Kidney glomerular epithelial cell (primary cell): Measurements from ENCODE around the gene OR9K2.
"Not testable (repeated sequence)": the region's sequence is repeated elsewhere in the genome, so short reads cannot be mapped to it uniquely, and the experiment has no call there.

Experiments used
- DNase-seq: peaks from one replicate; lab custom pipeline; 2025; lab: John Stamatoyannopoulos, UW

OR9K2 gene

DNA sequence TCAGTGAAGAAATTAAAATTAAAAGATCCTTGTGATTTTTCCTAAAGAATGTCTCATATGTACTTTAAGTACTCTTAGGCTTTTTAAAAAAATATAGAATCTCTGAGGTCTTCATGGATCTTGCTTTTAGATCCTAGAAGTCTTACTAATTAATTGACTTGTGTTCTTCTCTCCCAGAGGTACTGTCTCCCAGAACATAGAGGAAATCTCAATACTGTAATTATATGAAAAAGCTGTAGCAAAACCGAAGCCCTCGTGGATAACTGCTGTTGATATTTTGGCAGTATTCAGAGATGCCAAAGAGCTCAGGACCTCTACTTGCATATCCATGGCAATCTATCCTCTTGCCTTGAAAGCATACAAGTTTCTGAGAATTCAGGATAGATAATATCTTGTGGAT, at the start of gene OR9K2:
TSS of gene OR9K2 (plus strand) at position 301 of the 400 bp plus-strand sequence. CDS start 3,429 bp downstream, outside the sequence.
- DNase-seq, result no peak

- no peak for DNase-seq
Observed at GRCh38 chr12:55092579-55092978, 33.6 kb upstream of the OR9K2 start.

DNA sequence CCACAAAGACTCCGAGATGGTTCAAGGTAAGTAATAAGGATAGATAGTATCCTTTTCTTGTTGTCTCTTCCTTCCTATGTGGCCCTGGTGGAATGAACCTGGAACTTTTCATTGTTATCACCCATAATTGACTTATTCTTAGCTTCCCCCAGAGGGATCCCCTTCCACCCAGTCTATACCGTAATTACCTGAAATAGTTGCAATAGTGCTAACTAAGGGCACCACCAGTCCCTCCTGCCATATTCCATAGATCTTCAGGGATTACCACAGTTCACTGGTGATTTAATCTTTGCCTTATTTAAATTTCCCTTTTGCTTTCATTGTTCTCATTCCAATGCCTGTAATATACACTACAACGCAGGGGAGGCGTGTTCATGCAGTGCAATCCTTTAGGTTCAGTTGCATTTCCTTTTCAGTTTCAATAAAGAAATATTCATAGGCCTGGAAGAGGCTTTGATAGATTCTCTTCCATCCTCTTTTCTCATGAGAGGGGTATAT, 13.8 kb upstream of the OR9K2 start:
- no peak for DNase-seq

DNA sequence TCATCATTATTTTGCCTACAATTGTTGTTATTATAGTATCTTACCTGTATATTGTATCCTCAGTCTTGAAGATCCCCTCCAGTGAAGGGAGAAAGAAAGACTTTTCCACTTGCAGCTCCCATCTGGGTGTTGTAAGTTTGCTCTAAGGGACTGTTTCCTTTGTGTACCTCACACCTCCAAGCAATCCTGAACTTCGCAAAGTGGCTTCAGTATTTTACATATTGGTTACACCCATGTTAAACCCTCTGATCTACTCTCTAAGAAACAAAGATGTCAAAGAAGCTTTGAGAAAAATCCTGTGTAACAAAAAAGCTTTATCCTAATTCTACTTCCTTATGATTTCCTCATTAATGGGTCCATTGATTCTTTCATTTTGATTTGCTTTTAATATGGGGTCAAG, 10.1 kb upstream of the OR9K2 start:
- no peak for DNase-seq

GRCh38 chr12:55132816-55133215, 6.6 kb downstream of the OR9K2 start:
- DNase-seq, result no peak

DNA sequence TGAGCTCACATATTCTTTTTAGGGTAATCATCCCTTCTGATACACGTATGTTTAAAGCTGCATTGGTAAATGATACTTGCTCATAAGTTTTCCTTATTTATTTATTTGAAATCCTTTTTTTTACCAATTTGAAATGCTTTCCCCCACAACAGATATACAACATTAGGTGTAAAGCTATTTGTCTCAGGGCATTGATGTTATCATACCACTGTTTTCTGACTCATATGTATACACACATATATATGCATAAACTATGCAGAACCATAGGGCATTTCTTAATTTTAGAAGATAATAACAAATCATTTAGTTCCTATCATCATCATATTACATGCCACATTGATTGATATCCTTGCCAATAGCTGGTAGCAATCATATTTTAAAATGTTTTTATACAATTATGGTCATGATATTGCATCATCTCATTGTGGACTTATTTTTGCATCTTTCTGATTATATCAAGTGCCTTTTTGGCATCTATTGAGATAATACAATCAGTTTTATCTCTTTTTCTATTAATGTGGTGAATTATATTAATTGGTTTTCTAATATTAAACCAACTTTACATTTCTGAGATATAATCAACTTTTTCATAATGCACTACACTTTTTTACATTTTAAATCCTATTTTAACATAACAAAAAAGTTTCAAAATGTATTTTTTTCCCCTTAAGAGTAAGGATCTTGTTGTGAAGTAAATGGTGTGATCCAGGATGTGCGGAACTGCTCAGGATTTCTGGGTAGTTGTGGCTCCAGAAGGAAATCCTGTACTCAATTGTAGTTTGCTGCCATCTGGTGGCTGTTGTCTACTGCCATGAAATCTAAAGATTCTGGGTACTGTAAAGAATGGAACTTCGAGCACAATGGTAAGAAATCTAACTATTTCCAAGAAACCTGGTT, 16.7 kb downstream of the OR9K2 start:
- peak; percentile 47 for DNase-seq

GRCh38 chr12:55143566-55143870, 17.3 kb downstream of the OR9K2 start:
- DNase-seq, result no peak

GRCh38 chr12:55167010-55167640, 40.9 kb downstream of the OR9K2 start:
- not testable (repeated sequence) for DNase-seq

DNA sequence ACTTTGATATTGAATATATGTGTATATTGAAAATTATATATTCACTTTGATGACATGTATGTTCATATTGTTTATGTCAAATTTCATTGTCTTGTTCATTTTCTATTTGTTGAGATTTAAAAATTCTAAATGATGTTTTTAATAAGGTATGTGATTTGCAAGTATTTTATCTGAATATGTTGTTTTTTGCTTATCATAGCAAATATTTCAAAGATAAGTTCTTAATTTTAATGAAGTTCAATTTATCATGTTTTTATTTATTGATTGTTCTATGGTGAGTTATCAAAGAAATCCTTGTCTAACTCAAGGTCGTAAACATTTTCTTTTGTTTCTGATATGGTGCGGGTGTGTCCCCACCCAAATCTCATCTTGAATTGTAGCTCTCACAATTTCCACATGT, 45.2 kb downstream of the OR9K2 start:
- DNase-seq, result no peak

DNA sequence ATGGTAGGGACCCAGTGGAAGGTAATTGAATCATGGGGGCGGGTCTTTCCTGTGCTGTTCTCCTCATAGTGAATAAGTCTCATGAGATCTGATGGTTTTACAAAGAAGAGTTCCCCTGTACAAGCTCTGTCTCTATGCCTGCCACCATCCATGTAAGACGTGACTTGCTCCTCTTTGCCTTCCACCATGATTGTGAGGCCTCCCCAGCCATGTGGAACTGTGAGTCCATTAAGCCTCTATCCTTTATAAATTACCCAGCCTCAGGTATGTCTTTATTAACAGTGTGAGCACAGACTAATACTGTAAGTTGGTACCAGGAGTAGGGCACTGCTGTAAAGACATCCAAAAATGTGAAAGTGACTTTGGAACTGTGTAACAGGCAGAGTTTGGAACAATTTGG, 45.6 kb downstream of the OR9K2 start:
- not testable (repeated sequence) for DNase-seq

DNA sequence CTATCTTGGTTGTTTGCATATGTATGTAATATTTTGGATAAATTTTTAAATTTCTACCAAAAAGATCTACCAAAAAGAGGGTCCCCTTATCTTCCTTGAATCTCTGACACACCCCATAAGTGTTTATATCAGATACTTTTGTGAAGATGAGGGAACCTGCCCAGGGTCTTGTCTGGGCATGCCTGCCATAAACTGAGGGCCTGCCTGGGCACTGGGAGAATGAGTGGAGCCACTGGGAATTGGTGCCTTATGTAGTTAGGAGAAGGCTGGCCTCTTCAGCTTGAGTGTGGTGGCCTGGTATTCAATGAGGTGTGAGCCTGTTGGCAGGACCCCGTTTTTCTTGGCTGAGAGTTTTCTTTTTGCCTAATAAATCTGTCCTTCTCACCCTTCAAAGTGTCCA, 46.5 kb downstream of the OR9K2 start:
- DNase-seq, result no peak

- DNase-seq, result no peak
Observed at GRCh38 chr12:55173456-55173855, 47.2 kb downstream of the OR9K2 start.
